GM18870 (cell line): Measurements from ENCODE around the gene AKAP12.
"Not testable (repeated sequence)": the region's sequence is repeated elsewhere in the genome, so short reads cannot be mapped to it uniquely, and the experiment has no call there.

Experiments used
- ATAC-seq: cut with Tn5 transposase; IDR thresholded peaks from one replicate; pipeline ENCODE4 v1.9.1; 2021; ENCODE audit warnings: moderate library complexity; ENCODE audit not compliant: unreplicated experiment

Gene AKAP12

GRCh38 chr6:151376440-151376839 is 136.7 kb downstream of the AKAP12 start:
- no peak for ATAC-seq

- ATAC-seq = no peak
Observed at GRCh38 chr6:151377095-151377494, 137.3 kb downstream of the AKAP12 start.

GRCh38 chr6:151379933-151380847 is 140.4 kb downstream of the AKAP12 start:
- peak; percentile 54 for ATAC-seq

- ATAC-seq = no peak
Observed at GRCh38 chr6:151380848-151381205, 141.1 kb downstream of the AKAP12 start.

- no peak for ATAC-seq
Observed at GRCh38 chr6:151381722-151382121, 142.0 kb downstream of the AKAP12 start.

- ATAC-seq = not testable (repeated sequence)
Observed at GRCh38 chr6:151382631-151383030, 142.9 kb downstream of the AKAP12 start.

GRCh38 chr6:151384151-151384550 is 144.4 kb downstream of the AKAP12 start:
- no peak for ATAC-seq

- no peak for ATAC-seq
Observed at GRCh38 chr6:151385177-151385576, 145.4 kb downstream of the AKAP12 start.

- no peak for ATAC-seq
Observed at GRCh38 chr6:151387175-151387970, 147.6 kb downstream of the AKAP12 start.

- no peak for ATAC-seq
Observed at GRCh38 chr6:151388236-151388635, 148.5 kb downstream of the AKAP12 start.

- no peak for ATAC-seq
Observed at GRCh38 chr6:151388997-151389617, 149.3 kb downstream of the AKAP12 start.

- ATAC-seq = peak; percentile 40
Observed at GRCh38 chr6:151389618-151390275, 150.0 kb downstream of the AKAP12 start.

- peak; percentile 80 for ATAC-seq
Observed at GRCh38 chr6:151390276-151390850, 150.6 kb downstream of the AKAP12 start.

GRCh38 chr6:151390851-151391470 is 151.2 kb downstream of the AKAP12 start:
- ATAC-seq = no peak

GRCh38 chr6:151391471-151392413 is 152.0 kb downstream of the AKAP12 start, which contains the start of gene ZBTB2:
ZBTB2 (minus strand) TSS chr6:151391559; CDS start chr6:151373637, 17,922 bp downstream.
- peak; percentile 29 for ATAC-seq

GRCh38 chr6:151392427-151392826 is 152.7 kb downstream of the AKAP12 start:
- ATAC-seq = no peak

- no peak for ATAC-seq
Observed at GRCh38 chr6:151393410-151393809, 153.6 kb downstream of the AKAP12 start.

GRCh38 chr6:151399679-151400078 is 159.9 kb downstream of the AKAP12 start:
- ATAC-seq = no peak

GRCh38 chr6:151400473-151400872 is 160.7 kb downstream of the AKAP12 start:
- no peak for ATAC-seq
